Spleen (tissue), 11 donors: ENCODE measurements around the gene FOXK2. TPM values are rescaled to one million over a fixed set of nuclear protein-coding genes. Genes with fewer than 3 reads are reported as not detected.

Source experiments
- DNase-seq: peaks from one replicate; pipeline ENCODE4 v3.0.0-alpha.2; 2020
- H3K27ac ChIP-seq, 8 donors: fragments of 200-600 bp; sonication (generic) in 7 of 8; 1 replicate in 4 of 8; 2 replicates in 4 of 8; pipeline versions ENCODE4 v1.5.0 to v1.8.0; 2016 to 2021; ENCODE audit warnings: inconsistent platforms in 4 of 8, mild to moderate bottlenecking in 4 of 8, moderate library complexity in 1 of 8
- H3K27me3 ChIP-seq, 7 donors: fragments of 200-600 bp; sonication (generic) in 6 of 7; replicated peaks in 1 of 7; 1 replicate in 4 of 7; 2 replicates in 3 of 7; pipeline versions ENCODE4 v1.5.0 to v1.8.0; 2016 to 2021; ENCODE audit warnings: inconsistent platforms in 3 of 7, mild to moderate bottlenecking in 1 of 7
- H3K36me3 ChIP-seq, 6 donors: fragments of 200-600 bp; sonication (generic) in 5 of 6; 1 replicate in 4 of 6; 2 replicates in 2 of 6; pipeline versions ENCODE4 v1.5.0 to v1.8.0; 2016 to 2021; ENCODE audit warnings: inconsistent platforms in 2 of 6
- H3K4me1 ChIP-seq, 6 donors: fragments of 200-600 bp; sonication (generic) in 5 of 6; 1 replicate in 3 of 6; 2 replicates in 3 of 6; pipeline versions ENCODE4 v1.5.0 to v1.8.0; 2016 to 2021; ENCODE audit warnings: inconsistent platforms in 3 of 6
- H3K4me3 ChIP-seq, 8 donors: fragments of 200-600 bp; sonication (generic) in 7 of 8; 1 replicate in 4 of 8; 2 replicates in 4 of 8; pipeline versions ENCODE4 v1.5.0 to v1.8.0; 2016 to 2021; ENCODE audit warnings: inconsistent platforms in 4 of 8, mild to moderate bottlenecking in 4 of 8, moderate library complexity in 2 of 8
- H3K9me3 ChIP-seq, 8 donors: fragments of 200-600 bp; sonication (generic) in 7 of 8; 1 replicate in 4 of 8; 2 replicates in 4 of 8; pipeline versions ENCODE4 v1.5.0 to v1.8.0; 2016 to 2021; ENCODE audit warnings: inconsistent platforms in 4 of 8
- POLR2A ChIP-seq, 3 donors: fragments of 450-650 bp; IDR thresholded peaks; one replicate each; pipeline ENCODE4 v1.5.1; 2017; ENCODE audit warnings: antibody characterized with exemption in 3 of 3, mild to moderate bottlenecking in 1 of 3
- POLR2AphosphoS5 ChIP-seq, 3 donors: sonication (generic); formaldehyde crosslinking; IDR thresholded peaks; one replicate each; pipeline ENCODE4 v1.5.1; 2017; ENCODE audit warnings: antibody characterized with exemption in 3 of 3
- WGBS, 5 donors: extraction: QIAGEN DNeasy Blood & Tissue Kit in 3 of 5; methylation state at CpG; one replicate each; pipeline versions ENCODE4 v1.1.5 to v1.1.7; 2013 to 2018; 5-methylcytosine and 5-hydroxymethylcytosine counted together
- intact Hi-C: fragments of 100-400 bp; cut with DNase I; formaldehyde crosslinking; loops from one replicate; pipeline ENCODE4 v1.15.0; 2023; ENCODE audit warnings: low total_unique reads
- polyA plus RNA-seq, 3 donors: library from polyadenylated mRNA; stranded (reverse); fragments of 200-250 nt; gene quantifications; one replicate each; pipeline ENCODE4 v1.2.1, GENCODE V29; 2013
- total RNA-seq, 7 donors: library from RNA; depleted of rRNA in 3 of 7; stranded (reverse); fragments of >200 nt in 3 of 7; fragmentation: NEBNext Ultra II Directional in 4 of 7; extraction: Animal tissue kit (Norgen Biotek cat#: 25700) in 4 of 7; gene quantifications; one replicate each; pipeline versions ENCODE4 v1.1.0 to v1.2.1, GENCODE V29; 2016 to 2021
- TF ChIP-seq, protein P1 (sequence below), 11 experiments: fragments of 200-600 bp in 7 of 11; fragments of 450-650 bp in 4 of 11; sonication (generic) in 4 of 11; IDR thresholded peaks in 8 of 11; conservative IDR thresholded peaks in 3 of 11; 1 replicate in 7 of 11; 2 replicates in 4 of 11; pipeline versions ENCODE4 v1.4.0 to v1.8.0; 2016 to 2021; ENCODE audit warnings: antibody characterized with exemption in 11 of 11, inconsistent platforms in 4 of 11, mild to moderate bottlenecking in 1 of 11
- donor health status: healthy with polysubstance abuse.
- donor health status: DM: no; HTN: no; CAD: no; lungs with moderate emphysema.
- donor health status: DM: no; HTN: no; CAD: no.
- donor health status: Bipolar disorder and iron deficiency.
- donor health status: healthy.
- donor health status: DM: no; HTN: no; CAD: no.
- donor health status: DM: yes; HTN: yes; CAD: no.

The FOXK2 gene
- total and polyA plus RNA-seq, 10 donors: 10.4 to 55.1 (median 45.2) TPM

DNA sequence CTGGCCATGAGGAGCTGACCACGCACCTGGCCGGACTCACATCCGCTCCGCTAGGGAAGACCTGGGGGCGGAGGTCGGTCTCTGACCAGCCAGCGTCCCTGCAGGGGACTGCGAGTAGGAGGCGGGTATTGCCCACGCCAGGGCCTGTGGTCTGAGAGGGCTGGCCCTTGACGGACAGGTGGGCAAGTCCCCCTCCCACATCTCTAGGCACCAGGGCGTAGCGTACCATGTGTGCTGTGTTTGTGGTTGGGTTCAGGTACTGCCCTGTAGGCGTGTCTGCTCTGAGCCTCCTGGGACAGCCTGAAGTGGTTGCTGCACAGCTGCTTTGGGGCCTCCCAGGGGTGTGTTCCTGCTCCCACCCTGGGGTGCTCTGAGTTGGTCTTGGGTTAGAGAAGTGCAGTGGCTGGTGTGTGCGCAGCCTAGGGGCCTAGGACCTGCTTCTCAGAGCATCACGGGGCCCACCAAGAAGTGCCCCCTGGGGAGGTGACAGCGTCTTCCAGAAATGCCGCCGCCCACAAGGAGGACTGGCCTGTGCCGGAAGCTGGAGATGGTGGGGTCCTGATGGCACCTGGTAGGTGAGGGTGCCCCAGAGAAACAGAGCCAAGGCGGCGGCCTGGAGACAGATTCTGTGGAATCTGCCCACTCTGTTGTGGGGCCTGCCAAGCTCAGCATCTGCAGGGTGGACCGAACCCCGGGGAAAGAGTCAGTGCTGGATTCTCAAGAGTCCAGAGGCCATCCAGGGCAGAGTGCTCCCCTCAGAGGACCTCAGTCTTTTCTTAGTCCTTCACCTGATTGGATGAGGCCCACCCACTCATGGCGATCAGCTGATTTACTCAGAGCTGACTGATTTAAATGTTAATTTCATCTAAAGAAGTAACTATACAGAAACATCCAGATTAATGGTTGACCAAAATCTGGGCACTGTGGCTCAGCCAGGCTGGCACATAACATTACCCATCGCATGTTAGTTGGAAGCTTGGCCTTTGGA lies 80.4 kb downstream of the FOXK2 start:
- Histone ChIP-seq H3K27me3 (no peaks in the 10 kb centered on the region), H3K9me3 (no peaks in the 10 kb centered on the region), H3K36me3 (peaks cover 3 to 100% (median 41%) of the 10 kb centered on the region in 6 donors), H3K4me3 (no peak overlapping the region), H3K4me1 (peaks cover 9 to 67% (median 43%) of the 10 kb centered on the region in 6 donors), H3K27ac (no peak overlapping the region)
- TF ChIP-seq POLR2AphosphoS5 (IDR thresholded peaks at IDR 0.05): peak in 2 of 3 donors; percentile 27 to 49
- TF ChIP-seq, protein P1, sequence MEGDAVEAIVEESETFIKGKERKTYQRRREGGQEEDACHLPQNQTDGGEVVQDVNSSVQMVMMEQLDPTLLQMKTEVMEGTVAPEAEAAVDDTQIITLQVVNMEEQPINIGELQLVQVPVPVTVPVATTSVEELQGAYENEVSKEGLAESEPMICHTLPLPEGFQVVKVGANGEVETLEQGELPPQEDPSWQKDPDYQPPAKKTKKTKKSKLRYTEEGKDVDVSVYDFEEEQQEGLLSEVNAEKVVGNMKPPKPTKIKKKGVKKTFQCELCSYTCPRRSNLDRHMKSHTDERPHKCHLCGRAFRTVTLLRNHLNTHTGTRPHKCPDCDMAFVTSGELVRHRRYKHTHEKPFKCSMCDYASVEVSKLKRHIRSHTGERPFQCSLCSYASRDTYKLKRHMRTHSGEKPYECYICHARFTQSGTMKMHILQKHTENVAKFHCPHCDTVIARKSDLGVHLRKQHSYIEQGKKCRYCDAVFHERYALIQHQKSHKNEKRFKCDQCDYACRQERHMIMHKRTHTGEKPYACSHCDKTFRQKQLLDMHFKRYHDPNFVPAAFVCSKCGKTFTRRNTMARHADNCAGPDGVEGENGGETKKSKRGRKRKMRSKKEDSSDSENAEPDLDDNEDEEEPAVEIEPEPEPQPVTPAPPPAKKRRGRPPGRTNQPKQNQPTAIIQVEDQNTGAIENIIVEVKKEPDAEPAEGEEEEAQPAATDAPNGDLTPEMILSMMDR (IDR thresholded peaks at IDR 0.05 in 8 of 11, conservative IDR thresholded peaks at IDR 0.05 in 3 of 11): no peak
- WGBS, 5 donors: 81 to 91% (median 88%) methylated on average over 12 to 26 of the region's 26 CpGs
- intact Hi-C loops: no loop called here
- no peak for DNase-seq

DNA sequence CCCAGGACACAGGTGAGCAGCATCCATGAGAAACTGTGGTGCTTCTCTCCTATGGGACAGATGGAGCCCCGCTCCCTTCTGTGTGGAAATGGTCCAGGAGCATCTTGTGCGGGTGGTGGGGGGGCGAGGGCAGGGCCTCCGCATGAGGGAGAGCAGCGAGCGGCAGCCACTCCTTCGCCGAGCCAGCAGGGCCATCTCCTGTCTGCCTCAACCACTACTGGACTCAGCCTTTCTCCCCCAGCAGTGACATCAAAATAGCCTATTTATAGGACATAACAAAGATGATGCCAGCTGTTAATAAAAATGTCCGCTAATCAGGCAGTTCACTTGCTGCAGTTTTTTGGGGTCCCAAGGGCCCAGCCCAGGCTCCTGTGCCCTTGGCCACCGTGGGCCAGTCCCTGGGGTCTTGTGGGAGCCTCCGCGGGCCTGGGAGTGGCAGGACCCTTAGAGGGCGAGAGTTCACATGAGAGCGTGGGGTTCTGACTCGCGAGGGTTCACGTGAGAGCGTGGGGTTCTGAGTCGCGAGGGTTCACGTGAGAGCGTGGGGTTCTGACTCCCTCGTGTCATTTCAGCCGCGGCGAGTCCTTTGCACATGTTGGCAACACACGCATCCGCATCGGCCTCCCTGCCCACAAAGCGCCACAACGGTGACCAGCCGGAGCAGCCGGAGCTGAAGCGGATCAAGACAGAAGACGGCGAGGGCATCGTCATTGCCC lies 81.4 kb downstream of the FOXK2 start:
- TF ChIP-seq, protein P1 (IDR thresholded peaks at IDR 0.05 in 8 of 11, conservative IDR thresholded peaks at IDR 0.05 in 3 of 11): no peak
- no peak for TF ChIP-seq POLR2AphosphoS5 (IDR thresholded peaks at IDR 0.05)
- no peak for TF ChIP-seq POLR2A (IDR thresholded peaks at IDR 0.05)
- no peak for DNase-seq

DNA sequence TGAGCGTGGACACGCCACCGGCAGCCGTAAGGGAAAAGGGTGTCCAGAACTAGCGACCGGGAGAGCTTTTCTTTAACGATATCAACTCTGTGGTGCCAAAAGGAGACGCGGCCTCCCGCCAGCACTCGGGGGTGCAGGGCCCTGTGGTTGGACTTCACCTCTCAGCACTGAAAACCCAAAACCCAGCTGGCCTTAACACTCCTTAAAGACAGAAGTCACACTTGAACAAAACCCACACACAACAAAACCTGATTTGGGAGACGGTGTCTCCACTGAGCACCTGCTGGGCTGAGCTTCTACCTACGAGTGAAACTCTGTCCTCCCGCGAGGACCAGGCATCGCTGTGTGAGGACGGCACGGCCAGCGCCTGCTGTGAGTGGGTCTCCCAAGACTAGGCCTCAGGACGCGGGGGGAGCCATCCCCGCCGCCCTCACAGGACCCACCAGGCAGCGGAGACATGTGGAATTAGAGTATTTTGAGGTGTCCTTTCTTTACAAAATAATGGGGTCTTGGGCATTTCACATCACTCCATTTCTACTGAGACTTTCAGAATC lies 82.0 kb downstream of the FOXK2 start:
- Histone ChIP-seq H3K4me3 (no peak overlapping the region), H3K36me3 (peaks cover 3 to 100% (median 45%) of the 10 kb centered on the region in 6 donors), H3K4me1 (peaks cover 9 to 69% (median 43%) of the 10 kb centered on the region in 6 donors), H3K27ac (peak overlapping the region in 7 of 8 donors; percentile 20 to 79 (median 52)), H3K27me3 (no peaks in the 10 kb centered on the region), H3K9me3 (no peaks in the 10 kb centered on the region)
- TF ChIP-seq POLR2AphosphoS5 (IDR thresholded peaks at IDR 0.05) (peak in 2 of 3 donors; percentile 20 to 49), POLR2A (IDR thresholded peaks at IDR 0.05) (no peak)
- TF ChIP-seq, protein P1 (IDR thresholded peaks at IDR 0.05 in 8 of 11, conservative IDR thresholded peaks at IDR 0.05 in 3 of 11): no peak
- no peak for DNase-seq
- intact Hi-C loops: no loop called here
- 95 to 99% (median 97%) methylated on average over 24 of the region's 24 CpGs for WGBS, 5 donors

More for the DNA sequence above, 81.4 kb downstream of the FOXK2 start:
- Histone ChIP-seq H3K27me3 (no peaks in the 10 kb centered on the region), H3K9me3 (no peaks in the 10 kb centered on the region), H3K4me3 (no peak overlapping the region), H3K4me1 (peaks cover 9 to 67% (median 42%) of the 10 kb centered on the region in 6 donors), H3K36me3 (peaks cover 3 to 100% (median 43%) of the 10 kb centered on the region in 6 donors), H3K27ac (peak overlapping the region in 1 of 8 donors; percentile 79)
- WGBS, 5 donors: 94 to 97% (median 96%) methylated on average over 30 to 37 of the region's 37 CpGs
- intact Hi-C loops: no loop called here
